K562 (cell line): ENCODE data around the gene ABCB6. TPM values are rescaled to one million over a fixed set of nuclear protein-coding genes. Genes with fewer than 3 reads are reported as not detected.

ENCODE experiments used
- ETV1 ChIP-seq: fragments of 450-650 bp; conservative IDR thresholded peaks from 2 replicates; pipeline ENCODE4 v1.6.1; 2016; ENCODE audit warnings: missing genetic modification characterization, control low read depth, low read depth, missing compliant biosample characterization
- GABPB2 ChIP-seq: fragments of 250-450 bp; sonication (Bioruptor Pico); conservative IDR thresholded peaks from 2 replicates; pipeline ENCODE4 v1.5.1; 2021; ENCODE audit warnings: mild to moderate bottlenecking
- GTF2F1 ChIP-seq: IDR thresholded peaks from 2 replicates; pipeline ENCODE4 v1.6.1; 2011; ENCODE audit warnings: low read depth, low read length, improper control_type of control experiment
- HNRNPK ChIP-seq: fragments of 200-400 bp; formaldehyde crosslinking; IDR thresholded peaks from one replicate; pipeline ENCODE4 v1.6.1; 2018; ENCODE audit warnings: mild to moderate bottlenecking, low read depth, low read length; ENCODE audit not compliant: poor library complexity, severe bottlenecking
- KDM1A ChIP-seq, 2 experiments: fragments of 450-650 bp; IDR thresholded peaks; 2 replicates each; pipeline ENCODE4 v1.6.1; 2016; ENCODE audit warnings: mild to moderate bottlenecking in 2 of 2
- KDM5B ChIP-seq: fragments of 200-600 bp; sonication (generic); IDR thresholded peaks from 2 replicates; pipeline ENCODE4 v1.6.1; 2012; ENCODE audit warnings: low read depth, mild to moderate bottlenecking, moderate library complexity, low read length, control low read depth, inconsistent platforms; ENCODE audit not compliant: insufficient replicate concordance
- L3MBTL2 ChIP-seq: fragments of 450-650 bp; IDR thresholded peaks from 2 replicates; pipeline ENCODE4 v1.6.1; 2016; ENCODE audit warnings: mild to moderate bottlenecking, moderate library complexity
- MCM2 ChIP-seq: fragments of 450-650 bp; IDR thresholded peaks from 2 replicates; pipeline ENCODE4 v1.6.1; 2017; ENCODE audit warnings: low read depth, mild to moderate bottlenecking
- MCM3 ChIP-seq: fragments of 450-650 bp; IDR thresholded peaks from 2 replicates; pipeline ENCODE4 v1.6.1; 2016
- NBN ChIP-seq: fragments of 450-650 bp; IDR thresholded peaks from 2 replicates; pipeline ENCODE4 v1.6.1; 2016; ENCODE audit warnings: low read depth, mild to moderate bottlenecking
- PCBP1 ChIP-seq: fragments of 200-400 bp; formaldehyde crosslinking; IDR thresholded peaks from 2 replicates; pipeline ENCODE4 v1.6.1; 2018; ENCODE audit warnings: mild to moderate bottlenecking, low read depth, low read length; ENCODE audit not compliant: poor library complexity, severe bottlenecking
- PHTF2 ChIP-seq: fragments of 250-450 bp; sonication (Bioruptor Pico); IDR thresholded peaks from 2 replicates; pipeline ENCODE4 v1.5.0; 2021; ENCODE audit warnings: mild to moderate bottlenecking
- RBM34 ChIP-seq: fragments of 200-400 bp; formaldehyde crosslinking; IDR thresholded peaks from 2 replicates; pipeline ENCODE4 v1.6.1; 2018; ENCODE audit warnings: low read length, borderline replicate concordance; ENCODE audit not compliant: insufficient read depth
- SIRT6 ChIP-seq: IDR thresholded peaks from one replicate; pipeline ENCODE4 v1.6.1; 2012; ENCODE audit warnings: low read depth, mild to moderate bottlenecking, control low read depth, inconsistent platforms, low read length, moderate library complexity
- SREBF1 ChIP-seq: fragments of 150-350 bp; IDR thresholded peaks from 2 replicates; pipeline ENCODE4 v1.6.1; 2014; ENCODE audit warnings: antibody characterized with exemption, low read depth, low read length, borderline replicate concordance
- TAF1 ChIP-seq: IDR thresholded peaks from 2 replicates; pipeline ENCODE4 v1.6.1; 2011; ENCODE audit warnings: mild to moderate bottlenecking, low read length, moderate library complexity; ENCODE audit not compliant: insufficient read depth, control insufficient read depth, severe bottlenecking; ENCODE audit errors: extremely low read depth
- TAF7 ChIP-seq: fragments of 450-650 bp; IDR thresholded peaks from 2 replicates; pipeline ENCODE4 v1.6.1; 2016; ENCODE audit warnings: missing genetic modification characterization, missing compliant biosample characterization
- TSC22D4 ChIP-seq: fragments of 450-650 bp; IDR thresholded peaks from 2 replicates; pipeline ENCODE4 v1.6.1; 2016; ENCODE audit warnings: missing genetic modification characterization, missing biosample characterization, control low read depth
- ZFX ChIP-seq: sonication (generic); formaldehyde crosslinking; IDR thresholded peaks from 2 replicates; pipeline ENCODE4 v1.8.0; 2022; ENCODE audit warnings: mild to moderate bottlenecking, missing genetic modification reagents, moderate library complexity
- polyA plus RNA-seq, 8 experiments: library from polyadenylated mRNA; depleted of rRNA in 4 of 8; stranded (reverse) in 5 of 8; unstranded in 3 of 8; fragments of >200 nt; fragmentation: Nextera tagmentation in 2 of 8; fragmentation: Illumina TruSeq in 1 of 8; extraction: Ambion mirVana in 2 of 8; extraction: Trizol in 1 of 8; gene quantifications; 2 replicates each; pipeline versions ENCODE4 v1.2.1 to v1.2.3, GENCODE V29; 2011 to 2014; ENCODE audit warnings: inconsistent platforms in 1 of 8, missing spikeins in 1 of 8
- total RNA-seq, 7 experiments: library from RNA; depleted of rRNA in 6 of 7; stranded (reverse); fragments of >200 nt in 6 of 7; fragmentation: Illumina TruSeq in 2 of 7; extraction: Trizol in 2 of 7; gene quantifications; 2 replicates each; pipeline versions ENCODE4 v1.2.1 to v1.2.3, GENCODE V29; 2011 to 2021; ENCODE audit warnings: low replicate concordance in 1 of 7
- TF ChIP-seq, protein P1 (sequence below): sonication (generic); formaldehyde crosslinking; IDR thresholded peaks from 2 replicates; pipeline ENCODE4 v1.8.0; 2022; ENCODE audit warnings: mild to moderate bottlenecking, low read depth, missing genetic modification reagents
- TF ChIP-seq, protein P2 (sequence below): fragments of 250-450 bp; sonication (Bioruptor Pico); IDR thresholded peaks from 2 replicates; pipeline ENCODE4 v1.5.0; 2021
- TF ChIP-seq, protein P3 (sequence below): fragments of 250-450 bp; sonication (Bioruptor Pico); IDR thresholded peaks from 2 replicates; pipeline ENCODE4 v1.9.0; 2021; ENCODE audit warnings: mild to moderate bottlenecking
- TF ChIP-seq, protein P4 (sequence below): fragments of 450-650 bp; formaldehyde crosslinking; IDR thresholded peaks from 2 replicates; pipeline ENCODE4 v1.4.0; 2020; ENCODE audit warnings: mild to moderate bottlenecking, moderate library complexity
- TF ChIP-seq, protein P5 (sequence below): fragments of 450-650 bp; formaldehyde crosslinking; IDR thresholded peaks from 2 replicates; pipeline ENCODE4 v1.4.0; 2020; ENCODE audit warnings: mild to moderate bottlenecking, moderate library complexity

ABCB6 gene
- total and polyA plus RNA-seq, 9 of the 15 experiments (the other 6 are each of a cell fraction or from before 2014, with no cell fraction given), result 3.7 to 29.8 (median 16.8) TPM

DNA sequence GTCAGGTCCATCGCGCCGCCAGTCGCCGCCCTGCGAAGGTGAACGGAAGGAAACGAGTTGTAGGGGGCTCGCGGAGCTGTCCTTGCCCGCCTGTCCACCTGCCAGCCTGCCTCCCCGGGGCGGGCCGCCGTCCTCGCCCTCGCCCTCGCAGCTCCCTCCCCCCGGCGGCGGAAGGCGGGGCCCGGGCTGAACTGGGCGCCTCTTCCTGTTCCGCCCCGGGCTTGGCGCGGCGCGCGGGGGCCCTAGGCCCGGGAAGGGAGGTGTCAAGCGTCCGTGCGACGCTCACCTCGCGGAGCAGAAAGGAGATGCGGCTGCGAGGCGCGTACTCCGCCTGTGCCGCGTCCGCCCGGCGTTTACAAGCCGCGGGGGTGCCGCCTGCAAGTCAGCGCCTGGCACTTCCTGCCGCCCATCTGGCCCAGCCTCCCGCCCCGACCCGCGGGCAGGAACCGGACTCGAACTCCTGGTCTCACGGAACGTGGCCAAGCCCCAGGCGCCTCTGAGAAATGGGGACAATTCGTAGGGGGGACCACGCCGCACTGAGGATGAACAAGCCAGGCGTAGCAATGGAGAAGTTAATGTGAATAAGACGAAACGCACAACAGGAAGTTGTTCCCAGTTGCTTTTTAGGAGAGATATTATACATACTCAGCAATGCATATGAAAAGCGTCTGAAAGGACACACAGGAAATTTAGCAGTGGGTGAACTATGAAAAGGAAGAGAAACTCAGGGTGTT is 41.8 kb downstream of the ABCB6 start, which contains the start of gene CNPPD1 (continued):
- TF ChIP-seq HNRNPK, result no peak
- no peak for TF ChIP-seq KDM5B
- TF ChIP-seq KDM1A (IDR thresholded peaks at IDR 0.05), result no peak
- peak; percentile 60 for TF ChIP-seq TAF1
- TF ChIP-seq PHTF2 (CRISPR knock-in tag), result no peak
- TF ChIP-seq MCM2, result no peak
- TF ChIP-seq GTF2F1, result no peak
- TF ChIP-seq GABPB2 (CRISPR knock-in tag), result no peak
- no peak for TF ChIP-seq NBN
- no peak for TF ChIP-seq SIRT6
- TF ChIP-seq, protein P1, sequence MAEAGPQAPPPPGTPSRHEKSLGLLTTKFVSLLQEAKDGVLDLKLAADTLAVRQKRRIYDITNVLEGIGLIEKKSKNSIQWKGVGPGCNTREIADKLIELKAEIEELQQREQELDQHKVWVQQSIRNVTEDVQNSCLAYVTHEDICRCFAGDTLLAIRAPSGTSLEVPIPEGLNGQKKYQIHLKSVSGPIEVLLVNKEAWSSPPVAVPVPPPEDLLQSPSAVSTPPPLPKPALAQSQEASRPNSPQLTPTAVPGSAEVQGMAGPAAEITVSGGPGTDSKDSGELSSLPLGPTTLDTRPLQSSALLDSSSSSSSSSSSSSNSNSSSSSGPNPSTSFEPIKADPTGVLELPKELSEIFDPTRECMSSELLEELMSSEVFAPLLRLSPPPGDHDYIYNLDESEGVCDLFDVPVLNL, result 0 out of 2 replicates have a peak, but pooled peaks have one; percentile 61
- TF ChIP-seq, protein P2, sequence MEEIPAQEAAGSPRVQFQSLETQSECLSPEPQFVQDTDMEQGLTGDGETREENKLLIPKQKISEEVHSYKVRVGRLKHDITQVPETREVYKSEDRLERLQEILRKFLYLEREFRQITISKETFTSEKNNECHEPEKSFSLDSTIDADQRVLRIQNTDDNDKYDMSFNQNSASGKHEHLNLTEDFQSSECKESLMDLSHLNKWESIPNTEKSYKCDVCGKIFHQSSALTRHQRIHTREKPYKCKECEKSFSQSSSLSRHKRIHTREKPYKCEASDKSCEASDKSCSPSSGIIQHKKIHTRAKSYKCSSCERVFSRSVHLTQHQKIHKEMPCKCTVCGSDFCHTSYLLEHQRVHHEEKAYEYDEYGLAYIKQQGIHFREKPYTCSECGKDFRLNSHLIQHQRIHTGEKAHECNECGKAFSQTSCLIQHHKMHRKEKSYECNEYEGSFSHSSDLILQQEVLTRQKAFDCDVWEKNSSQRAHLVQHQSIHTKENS (CRISPR knock-in tag), result no peak
- no peak for TF ChIP-seq TAF7 (tag)
- peak; percentile 88 for TF ChIP-seq ZFX (CRISPR knock-in tag)
- TF ChIP-seq RBM34, result no peak
- no peak for TF ChIP-seq TSC22D4 (tag)
- TF ChIP-seq ETV1 (tag), result no peak
- TF ChIP-seq, protein P3, sequence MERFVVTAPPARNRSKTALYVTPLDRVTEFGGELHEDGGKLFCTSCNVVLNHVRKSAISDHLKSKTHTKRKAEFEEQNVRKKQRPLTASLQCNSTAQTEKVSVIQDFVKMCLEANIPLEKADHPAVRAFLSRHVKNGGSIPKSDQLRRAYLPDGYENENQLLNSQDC, result no peak
- no peak for TF ChIP-seq PCBP1
- TF ChIP-seq, protein P4, sequence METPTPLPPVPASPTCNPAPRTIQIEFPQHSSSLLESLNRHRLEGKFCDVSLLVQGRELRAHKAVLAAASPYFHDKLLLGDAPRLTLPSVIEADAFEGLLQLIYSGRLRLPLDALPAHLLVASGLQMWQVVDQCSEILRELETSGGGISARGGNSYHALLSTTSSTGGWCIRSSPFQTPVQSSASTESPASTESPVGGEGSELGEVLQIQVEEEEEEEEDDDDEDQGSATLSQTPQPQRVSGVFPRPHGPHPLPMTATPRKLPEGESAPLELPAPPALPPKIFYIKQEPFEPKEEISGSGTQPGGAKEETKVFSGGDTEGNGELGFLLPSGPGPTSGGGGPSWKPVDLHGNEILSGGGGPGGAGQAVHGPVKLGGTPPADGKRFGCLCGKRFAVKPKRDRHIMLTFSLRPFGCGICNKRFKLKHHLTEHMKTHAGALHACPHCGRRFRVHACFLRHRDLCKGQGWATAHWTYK, result no peak; the same call in 1 of the 2 replicates
- TF ChIP-seq, protein P5, sequence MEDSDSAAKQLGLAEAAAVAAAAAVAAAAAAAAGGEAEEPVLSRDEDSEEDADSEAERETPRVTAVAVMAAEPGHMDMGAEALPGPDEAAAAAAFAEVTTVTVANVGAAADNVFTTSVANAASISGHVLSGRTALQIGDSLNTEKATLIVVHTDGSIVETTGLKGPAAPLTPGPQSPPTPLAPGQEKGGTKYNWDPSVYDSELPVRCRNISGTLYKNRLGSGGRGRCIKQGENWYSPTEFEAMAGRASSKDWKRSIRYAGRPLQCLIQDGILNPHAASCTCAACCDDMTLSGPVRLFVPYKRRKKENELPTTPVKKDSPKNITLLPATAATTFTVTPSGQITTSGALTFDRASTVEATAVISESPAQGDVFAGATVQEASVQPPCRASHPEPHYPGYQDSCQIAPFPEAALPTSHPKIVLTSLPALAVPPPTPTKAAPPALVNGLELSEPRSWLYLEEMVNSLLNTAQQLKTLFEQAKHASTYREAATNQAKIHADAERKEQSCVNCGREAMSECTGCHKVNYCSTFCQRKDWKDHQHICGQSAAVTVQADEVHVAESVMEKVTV (CRISPR knock-in tag), result no peak
- peak; percentile 98 for TF ChIP-seq L3MBTL2
- no peak for TF ChIP-seq MCM3
- no peak for TF ChIP-seq SREBF1
